ENCODE data around the gene GPX2. TPM values are rescaled to one million over a fixed set of nuclear protein-coding genes. Genes with fewer than 3 reads are reported as not detected.
A peak's percentile ranks its signal among the peaks of the same experiment; 100 is the strongest.

The GPX2 gene
- not detected for total RNA-seq
- polyA plus RNA-seq, result not detected
- 1.2 reads per million for total RNA-seq

GRCh38 chr14:64942531-64943111, at the start of gene GPX2:
GPX2 (minus strand) TSS chr14:64942745; CDS start chr14:64942726, 19 bp downstream.
- Histone ChIP-seq H3K27me3 (ENCODE audit: control insufficient read depth in 2 of 2, insufficient read depth in 2 of 2, low read length in 2 of 2) (no peaks in the 10 kb centered on the region), H3K4me3 (ENCODE audit: low read length) (no peak within 1 kb of the TSS), H3K4me1 (ENCODE audit: control insufficient read depth in 2 of 2, insufficient read depth in 2 of 2, low read length in 2 of 2) (peaks cover 0 to 10% of the 10 kb centered on the region in 2 donors), H3K36me3 (ENCODE audit: control insufficient read depth in 2 of 3, insufficient read depth in 3 of 3, low read length in 3 of 3) (peaks cover 0 to 30% (median 3%) of the 10 kb centered on the region in 3 experiments), H3K27ac (ENCODE audit: low read depth, low read length) (no peak within 1 kb of the TSS), H3K9me3 (ENCODE audit: control insufficient read depth in 2 of 3, low read length in 3 of 3) (no peaks in the 10 kb centered on the region)
- CTCF ChIA-PET, result interaction anchor here (0.6 kb wide), 1 partner anchor 1175 kb away, joined by 3 read pairs; no protein-coding TSS in a partner anchor
- Mint-ChIP-seq H3K4me1 (peaks cover 24 to 94% (median 83%) of the 10 kb centered on the region in 7 donors), H3K4me3 (peak within 1 kb of the TSS in 1 of 10 donors; percentile 18), H3K27ac (peak within 1 kb of the TSS; percentile 40 to 91 (median 73)), H3K36me3 (peaks cover 8 to 62% (median 24%) of the 10 kb centered on the region in 5 donors), H3K9me3 (no peaks in the 10 kb centered on the region), H3K27me3 (no peaks in the 10 kb centered on the region)
- POLR2A ChIA-PET, result interaction anchor here (1.0 to 1.4 kb wide), 2 partner anchors 28 to 44 kb away, joined by 3 to 4 read pairs; partner anchors contain the start of genes CHURC1 and FNTB
- no peak for ATAC-seq
- DNase-seq, result peak in 1 of 9 donors; percentile 3
- intact Hi-C loops (cut with micrococcal nuclease), result loop anchor here in 1 of 2 donors (5.0 kb wide), 1 partner anchor 35 kb away; no protein-coding TSS in a partner anchor

DNA sequence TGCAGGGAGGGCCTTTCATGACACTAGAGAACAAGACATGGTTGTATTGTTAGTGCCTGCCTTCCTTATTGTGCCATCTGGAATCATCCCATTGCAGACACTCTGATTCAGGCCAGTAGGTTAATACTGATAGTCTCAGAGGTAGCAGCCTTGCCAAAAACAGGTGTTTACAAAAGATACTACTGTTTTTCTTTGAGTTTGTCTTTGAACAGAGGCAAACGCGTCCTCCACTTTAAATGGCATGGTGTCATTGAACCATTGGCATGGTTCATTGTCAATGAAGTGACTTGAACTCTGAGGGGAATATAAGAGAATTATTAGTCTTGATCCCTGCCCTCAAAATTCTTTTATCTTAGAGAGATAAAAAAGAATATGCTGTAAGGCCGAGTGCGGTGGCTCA, 48.4 kb upstream of the GPX2 start:
- intact Hi-C loops (cut with micrococcal nuclease), result no loop called here
- Histone ChIP-seq H3K36me3 (ENCODE audit: control insufficient read depth in 2 of 3, insufficient read depth in 3 of 3, low read length in 3 of 3) (no peaks in the 10 kb centered on the region), H3K4me1 (ENCODE audit: control insufficient read depth in 2 of 2, insufficient read depth in 2 of 2, low read length in 2 of 2) (peaks cover 14 to 36% of the 10 kb centered on the region in 2 donors), H3K27me3 (ENCODE audit: control insufficient read depth in 2 of 2, insufficient read depth in 2 of 2, low read length in 2 of 2) (no peaks in the 10 kb centered on the region), H3K4me3 (ENCODE audit: low read length) (no peak overlapping the region), H3K9me3 (ENCODE audit: control insufficient read depth in 2 of 3, low read length in 3 of 3) (no peaks in the 10 kb centered on the region), H3K27ac (ENCODE audit: low read depth, low read length) (no peak overlapping the region)
- Mint-ChIP-seq H3K27ac (peak overlapping the region in 5 of 9 donors; percentile 67 to 89 (median 87)), H3K36me3 (peaks cover 0 to 18% (median 4%) of the 10 kb centered on the region in 5 donors), H3K4me3 (peak overlapping the region in 1 of 10 donors; percentile 12), H3K27me3 (peaks cover 0 to 3% (median 0%) of the 10 kb centered on the region in 5 donors), H3K9me3 (peaks cover 0 to 3% (median 0%) of the 10 kb centered on the region in 11 donors), H3K4me1 (peaks cover 28 to 60% (median 45%) of the 10 kb centered on the region in 7 donors)
- POLR2A ChIA-PET, result interaction anchor here (0.9 kb wide), 1 partner anchor 63 kb away, joined by 3 read pairs; no protein-coding TSS in a partner anchor
- DNase-seq (no peak), ATAC-seq (no peak)
- CTCF ChIA-PET, result interaction anchor here (0.6 to 0.9 kb wide), 3 partner anchors 15 to 1365 kb away, joined by 3 to 5 read pairs (median 3); no protein-coding TSS in a partner anchor

- CTCF ChIA-PET, result interaction anchor here (0.8 kb wide), 1 partner anchor 668 kb away, joined by 5 read pairs; no protein-coding TSS in a partner anchor
- H3K4me3 Mint-ChIP-seq, result peak overlapping the region; percentile 35 to 70 (median 62)
- no peak for ATAC-seq
Observed at GRCh38 chr14:64990296-64990695, 47.8 kb upstream of the GPX2 start.

GRCh38 chr14:64987438-64987767, 44.9 kb upstream of the GPX2 start:
- H3K4me3 Mint-ChIP-seq, result peak overlapping the region; percentile 88 to 100 (median 95)
- Histone ChIP-seq H3K27me3 (ENCODE audit: control insufficient read depth in 2 of 2, insufficient read depth in 2 of 2, low read length in 2 of 2) (no peaks in the 10 kb centered on the region), H3K4me1 (ENCODE audit: control insufficient read depth in 2 of 2, insufficient read depth in 2 of 2, low read length in 2 of 2) (peaks cover 14 to 38% of the 10 kb centered on the region in 2 donors), H3K4me3 (ENCODE audit: low read length) (peak overlapping the region; percentile 97), H3K9me3 (ENCODE audit: control insufficient read depth in 2 of 3, low read length in 3 of 3) (no peaks in the 10 kb centered on the region), H3K36me3 (ENCODE audit: control insufficient read depth in 2 of 3, insufficient read depth in 3 of 3, low read length in 3 of 3) (no peaks in the 10 kb centered on the region), H3K27ac (ENCODE audit: low read depth, low read length) (peak overlapping the region; percentile 76)
- peaks cover 0 to 25% (median 3%) of the 10 kb centered on the region in 5 donors for H3K27me3 Mint-ChIP-seq
- peaks cover 0 to 6% (median 0%) of the 10 kb centered on the region in 11 donors for H3K9me3 Mint-ChIP-seq
- intact Hi-C loops (cut with micrococcal nuclease), result loop anchor here (1.0 to 5.0 kb wide), 10 partner anchors 115 to 1520 kb away; partner anchors contain the start of genes GPHN (in 2 of the 2), FUT8 (in 1 of the 2), HSPA2 (in 1 of the 2) and MAX (in 1 of the 2)
- H3K4me1 Mint-ChIP-seq, result peaks cover 42 to 73% (median 60%) of the 10 kb centered on the region in 7 donors
- no peak for DNase-seq
- H3K36me3 Mint-ChIP-seq, result peaks cover 0 to 16% (median 3%) of the 10 kb centered on the region in 5 donors
- CTCF ChIA-PET, result interaction anchor here (0.7 to 1.6 kb wide), 3 partner anchors 51 to 1085 kb away, joined by 3 to 5 read pairs (median 3); partner anchors contain the start of gene MAX
- ATAC-seq, result no peak
- POLR2A ChIA-PET, result interaction anchor here (0.6 to 2.9 kb wide), 12 partner anchors 12 to 484 kb away, joined by 3 to 18 read pairs (median 4); partner anchors contain the start of genes CHURC1, GPX2, MAX and RAB15
- H3K27ac Mint-ChIP-seq, result peak overlapping the region; percentile 72 to 99 (median 96)

More at GRCh38 chr14:64990296-64990695, 47.8 kb upstream of the GPX2 start:
- H3K27ac ChIP-seq (ENCODE audit: low read depth, low read length), result no peak overlapping the region
- intact Hi-C loops (cut with micrococcal nuclease), result no loop called here
- DNase-seq, result peak in 1 of 9 donors; percentile 19
- peaks cover 0 to 6% (median 0%) of the 10 kb centered on the region in 5 donors for H3K27me3 Mint-ChIP-seq
- peaks cover 32 to 62% (median 48%) of the 10 kb centered on the region in 7 donors for H3K4me1 Mint-ChIP-seq
- H3K9me3 Mint-ChIP-seq, result peaks cover 0 to 3% (median 0%) of the 10 kb centered on the region in 11 donors
- H3K27ac Mint-ChIP-seq, result peak overlapping the region; percentile 52 to 89 (median 79)
- H3K36me3 ChIP-seq (ENCODE audit: control insufficient read depth in 2 of 3, insufficient read depth in 3 of 3, low read length in 3 of 3), result no peaks in the 10 kb centered on the region
- H3K4me1 ChIP-seq (ENCODE audit: control insufficient read depth in 2 of 2, insufficient read depth in 2 of 2, low read length in 2 of 2), result peaks cover 14 to 38% of the 10 kb centered on the region in 2 donors
- no peaks in the 10 kb centered on the region for H3K27me3 ChIP-seq (ENCODE audit: control insufficient read depth in 2 of 2, insufficient read depth in 2 of 2, low read length in 2 of 2)
- H3K4me3 ChIP-seq (ENCODE audit: low read length), result peak overlapping the region; percentile 2
- H3K36me3 Mint-ChIP-seq, result peaks cover 0 to 18% (median 4%) of the 10 kb centered on the region in 5 donors
- no peaks in the 10 kb centered on the region for H3K9me3 ChIP-seq (ENCODE audit: control insufficient read depth in 2 of 3, low read length in 3 of 3)
- POLR2A ChIA-PET, result interaction anchor here (0.9 to 1.6 kb wide), 2 partner anchors 62 to 75 kb away, joined by 3 read pairs; no protein-coding TSS in a partner anchor

DNA sequence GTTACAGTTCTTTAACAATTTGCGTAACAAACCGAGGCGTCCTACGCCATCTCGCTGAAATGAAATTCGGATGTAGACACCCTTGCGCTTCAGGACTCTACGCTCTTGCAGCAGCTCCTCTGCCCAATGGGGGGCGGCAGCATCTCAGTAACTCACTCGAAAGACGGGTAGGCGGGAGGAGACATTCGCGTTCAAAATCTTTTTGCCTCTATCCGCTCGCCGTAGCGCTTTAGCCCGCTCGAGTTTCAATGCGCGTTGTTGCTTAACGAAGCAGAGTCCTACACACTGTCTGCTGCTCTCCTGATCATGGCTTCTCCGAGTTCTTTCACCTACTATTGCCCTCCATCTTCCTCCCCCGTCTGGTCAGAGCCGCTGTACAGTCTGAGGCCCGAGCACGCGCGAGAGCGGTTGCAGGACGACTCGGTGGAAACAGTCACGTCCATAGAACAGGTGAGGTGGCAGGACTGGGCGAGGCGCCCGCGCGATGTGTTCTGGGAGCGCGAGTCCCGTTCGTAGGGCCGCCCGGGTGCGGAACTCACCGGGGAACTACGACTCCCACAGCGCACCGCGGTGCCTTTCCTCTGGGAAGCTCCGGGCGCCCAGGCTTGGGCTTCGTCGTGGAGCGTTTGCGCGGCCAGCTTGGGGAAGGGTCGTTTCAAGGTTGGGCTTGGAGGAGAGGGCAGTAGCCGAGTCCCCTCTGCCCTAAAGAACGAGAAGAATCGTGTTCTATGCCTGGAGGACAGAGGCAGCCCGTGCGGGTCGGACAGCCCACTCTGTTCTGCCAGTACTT, 44.3 kb upstream of the GPX2 start, which contains the start of gene FNTB:
FNTB (plus strand) TSS at position 248 of the 790 bp plus-strand sequence; CDS start at position 307, 59 bp downstream.
- H3K9me3 Mint-ChIP-seq, result peaks cover 0 to 6% (median 0%) of the 10 kb centered on the region in 11 donors
- peaks cover 0 to 29% (median 3%) of the 10 kb centered on the region in 5 donors for H3K27me3 Mint-ChIP-seq
- H3K4me3 Mint-ChIP-seq, result peak within 1 kb of the TSS; percentile 88 to 100 (median 95)
- ChIA-PET POLR2A (interaction anchor here (0.6 to 2.9 kb wide), 14 partner anchors 8 to 484 kb away, joined by 3 to 18 read pairs (median 4); partner anchors contain the start of genes CHURC1, GPX2, MAX and RAB15), CTCF (interaction anchor here (0.6 to 3.4 kb wide), 10 partner anchors 51 to 1085 kb away, joined by 3 to 25 read pairs (median 4); partner anchors contain the start of gene MAX)
- Histone ChIP-seq H3K36me3 (ENCODE audit: control insufficient read depth in 2 of 3, insufficient read depth in 3 of 3, low read length in 3 of 3) (no peaks in the 10 kb centered on the region), H3K27me3 (ENCODE audit: control insufficient read depth in 2 of 2, insufficient read depth in 2 of 2, low read length in 2 of 2) (no peaks in the 10 kb centered on the region), H3K27ac (ENCODE audit: low read depth, low read length) (peak within 1 kb of the TSS; percentile 76), H3K9me3 (ENCODE audit: control insufficient read depth in 2 of 3, low read length in 3 of 3) (no peaks in the 10 kb centered on the region), H3K4me3 (ENCODE audit: low read length) (peak within 1 kb of the TSS; percentile 97), H3K4me1 (ENCODE audit: control insufficient read depth in 2 of 2, insufficient read depth in 2 of 2, low read length in 2 of 2) (peaks cover 14 to 38% of the 10 kb centered on the region in 2 donors)
- DNase-seq (peak; percentile 80 to 96 (median 94)), ATAC-seq (peak; percentile 95)
- intact Hi-C loops (cut with micrococcal nuclease), result loop anchor here (1.0 to 5.0 kb wide), 21 partner anchors 15 to 1520 kb away; partner anchors contain the start of genes CHURC1 (in 2 of the 2), FUT8 (in 2 of the 2), GPHN (in 2 of the 2) and MAX (in 2 of the 2)
- peak within 1 kb of the TSS; percentile 92 to 99 (median 96) for H3K27ac Mint-ChIP-seq
- H3K4me1 Mint-ChIP-seq, result peaks cover 41 to 68% (median 60%) of the 10 kb centered on the region in 7 donors
- H3K36me3 Mint-ChIP-seq, result peaks cover 0 to 16% (median 0%) of the 10 kb centered on the region in 5 donors
